GM12872 (cell line): ENCODE data around the gene DAPL1.

Experiments used
- CTCF ChIP-seq: IDR thresholded peaks from 3 replicates; pipeline ENCODE4 v1.5.1; 2011; ENCODE audit warnings: low read depth, mild to moderate bottlenecking, low read length, moderate library complexity; ENCODE audit not compliant: insufficient read depth

The DAPL1 gene

DNA sequence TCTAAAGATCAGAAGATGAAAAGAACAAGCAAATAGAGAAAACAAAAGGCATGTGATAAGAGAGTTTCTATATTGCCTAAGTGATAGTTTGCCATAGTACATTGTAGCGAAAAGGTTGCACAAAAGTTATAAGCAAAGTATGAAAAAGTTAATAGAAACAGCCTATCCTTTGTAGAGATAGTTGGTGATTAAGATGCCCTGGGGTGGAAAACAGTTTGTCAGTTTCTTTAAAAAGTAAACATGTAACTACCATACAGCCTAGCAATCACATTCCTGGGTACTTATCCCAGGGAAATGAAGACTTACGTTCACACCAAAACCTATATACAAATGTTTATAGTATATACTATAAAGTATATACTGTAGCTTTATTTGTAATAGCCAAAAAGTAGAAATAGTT, 16.9 kb upstream of the DAPL1 start:
- no peak for TF ChIP-seq CTCF

DNA sequence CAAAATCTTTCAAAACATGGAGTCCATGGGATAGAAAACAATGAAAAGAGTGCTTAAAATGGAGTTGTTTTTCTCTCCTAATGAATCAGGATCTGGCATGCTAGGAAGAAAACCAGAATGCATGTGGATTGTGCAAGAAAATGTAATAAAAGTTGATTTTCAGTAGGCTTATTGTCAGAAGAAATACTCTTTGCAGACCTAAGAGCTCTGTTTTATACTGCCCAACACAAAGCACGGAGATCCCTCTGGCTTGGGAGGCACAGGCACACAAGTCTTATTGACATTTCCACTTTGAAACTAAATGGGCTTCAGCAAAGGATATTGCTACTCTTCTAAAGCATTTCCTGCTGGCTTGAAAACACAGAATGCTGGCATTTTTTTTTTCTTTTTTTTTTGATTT, 15.5 kb upstream of the DAPL1 start:
- no peak for TF ChIP-seq CTCF

DNA sequence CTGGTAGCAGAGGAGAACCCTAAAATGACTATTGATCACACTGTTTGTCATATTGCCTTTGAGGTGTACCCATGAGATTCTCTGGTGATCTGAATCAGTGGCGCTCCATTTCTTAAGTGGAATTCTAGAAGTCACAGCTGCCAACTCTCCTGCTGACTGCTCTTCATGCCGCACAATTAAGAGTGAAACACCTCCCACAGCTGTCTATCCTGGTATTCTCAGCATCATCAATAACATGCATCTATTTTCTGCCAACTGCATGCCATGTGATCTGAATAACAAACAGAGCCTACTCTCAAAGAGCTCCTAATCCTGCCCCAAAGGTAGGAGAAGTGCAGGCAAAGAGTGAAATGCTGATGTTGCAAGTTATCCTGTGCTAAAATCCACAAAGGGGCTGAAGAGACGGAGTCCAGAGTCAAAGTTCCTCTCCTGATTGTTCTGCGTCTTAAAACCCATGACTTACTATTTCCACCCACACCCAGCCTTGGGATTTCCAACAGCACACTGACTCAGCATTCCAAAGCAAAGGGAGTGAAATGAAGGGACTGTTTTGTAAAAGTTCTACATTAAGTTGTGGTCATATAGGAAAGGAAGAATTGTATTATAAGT, 13.7 kb upstream of the DAPL1 start:
- no peak for TF ChIP-seq CTCF

- TF ChIP-seq CTCF, result no peak
These were observed 13.0 kb upstream of the DAPL1 start for GRCh38 chr2:158782136-158782535.

GRCh38 chr2:158782616-158783015, 12.5 kb upstream of the DAPL1 start:
- TF ChIP-seq CTCF, result no peak

GRCh38 chr2:158783923-158784322, 11.2 kb upstream of the DAPL1 start:
- TF ChIP-seq CTCF, result no peak

DNA sequence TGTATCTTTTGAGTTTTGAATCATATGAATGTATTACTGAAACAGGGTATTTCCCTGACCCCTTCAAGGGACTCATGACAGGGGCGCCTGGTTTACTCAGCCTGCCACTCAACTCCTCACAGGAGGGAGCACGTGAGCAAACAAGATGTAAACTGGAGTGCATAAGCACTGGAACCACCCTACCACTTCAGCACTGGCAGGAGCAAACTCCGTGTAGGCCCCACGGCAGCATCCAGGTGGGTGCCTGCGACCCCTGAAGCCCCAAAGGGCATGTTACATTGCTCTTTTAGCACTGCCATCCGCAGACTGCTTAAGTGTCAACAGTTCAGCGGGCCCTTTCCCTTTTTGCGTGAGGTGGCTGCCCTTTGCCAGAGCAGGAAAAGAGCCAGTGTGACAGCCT, 8.2 kb upstream of the DAPL1 start:
- TF ChIP-seq CTCF, result no peak
